HepG2 (cell line): ENCODE results near the gene GFER. TPM values are rescaled to one million over a fixed set of nuclear protein-coding genes. Genes with fewer than 3 reads are reported as not detected.

Source experiments
- AHDC1 ChIP-seq: sonication (generic); formaldehyde crosslinking; IDR thresholded peaks from 2 replicates; pipeline ENCODE4 v1.5.1; 2020; ENCODE audit warnings: mild to moderate bottlenecking, missing genetic modification reagents, borderline replicate concordance
- ATF1 ChIP-seq: IDR thresholded peaks from 2 replicates; pipeline ENCODE4 v1.6.1; 2016; ENCODE audit warnings: mild to moderate bottlenecking, control low read depth
- CCAR2 ChIP-seq: fragments of 200-400 bp; formaldehyde crosslinking; optimal IDR thresholded peaks from 2 replicates; pipeline ENCODE3; 2018; ENCODE audit warnings: low read depth, mild to moderate bottlenecking, low read length, moderate library complexity
- GABPA ChIP-seq, 2 experiments: IDR thresholded peaks; 2 replicates each; pipeline ENCODE4 v1.6.1; 2011 to 2016; ENCODE audit warnings: low read depth in 2 of 2, low read length in 1 of 2, missing biosample characterization in 1 of 2, missing genetic modification characterization in 1 of 2
- GATAD1 ChIP-seq: IDR thresholded peaks from 2 replicates; pipeline ENCODE4 v1.6.1; 2016; ENCODE audit warnings: missing genetic modification reagents, missing compliant biosample characterization
- GZF1 ChIP-seq: sonication (generic); formaldehyde crosslinking; IDR thresholded peaks from 2 replicates; pipeline ENCODE4 v1.5.1; 2020; ENCODE audit warnings: mild to moderate bottlenecking, missing genetic modification reagents
- MIER2 ChIP-seq: IDR thresholded peaks from 2 replicates; pipeline ENCODE4 v1.6.1; 2016; ENCODE audit warnings: missing biosample characterization, missing genetic modification reagents
- MXD1 ChIP-seq: sonication (generic); formaldehyde crosslinking; IDR thresholded peaks from 2 replicates; pipeline ENCODE4 v1.4.0; 2020; ENCODE audit warnings: mild to moderate bottlenecking, missing genetic modification reagents
- MXD4 ChIP-seq: IDR thresholded peaks from 2 replicates; pipeline ENCODE4 v1.6.1; 2016; ENCODE audit warnings: mild to moderate bottlenecking, missing biosample characterization, missing genetic modification reagents
- NFKB2 ChIP-seq: sonication (generic); formaldehyde crosslinking; IDR thresholded peaks from 2 replicates; pipeline ENCODE4 v1.4.0; 2020; ENCODE audit warnings: missing genetic modification reagents, borderline replicate concordance
- PCBP1 ChIP-seq: fragments of 200-400 bp; formaldehyde crosslinking; IDR thresholded peaks from 2 replicates; pipeline ENCODE4 v1.6.1; 2017; ENCODE audit warnings: mild to moderate bottlenecking, low read depth, low read length, borderline replicate concordance
- TBP ChIP-seq: sonication (generic); formaldehyde crosslinking; IDR thresholded peaks from 2 replicates; pipeline ENCODE4 v1.5.0; 2020; ENCODE audit warnings: missing genetic modification reagents
- ZEB1 ChIP-seq: IDR thresholded peaks from 2 replicates; pipeline ENCODE4 v1.6.1; 2012; ENCODE audit warnings: mild to moderate bottlenecking, low read depth, inconsistent platforms; ENCODE audit not compliant: insufficient replicate concordance
- ZNF577 ChIP-seq: sonication (generic); formaldehyde crosslinking; IDR thresholded peaks from 2 replicates; pipeline ENCODE4 v1.4.0; 2020; ENCODE audit warnings: mild to moderate bottlenecking, low read depth, missing genetic modification reagents, borderline replicate concordance
- ZNF589 ChIP-seq: sonication (generic); formaldehyde crosslinking; conservative IDR thresholded peaks from 2 replicates; pipeline ENCODE4 v1.8.0; 2022; ENCODE audit warnings: mild to moderate bottlenecking, moderate library complexity, missing genetic modification reagents
- ZNF788 ChIP-seq: sonication (generic); formaldehyde crosslinking; IDR thresholded peaks from 2 replicates; pipeline ENCODE4 v1.5.0; 2020; ENCODE audit warnings: mild to moderate bottlenecking, missing genetic modification reagents, borderline replicate concordance
- polyA plus RNA-seq, 8 experiments: library from polyadenylated mRNA; depleted of rRNA in 3 of 8; stranded (reverse) in 7 of 8; unstranded in 1 of 8; fragments of >200 nt; fragmentation: Illumina TruSeq in 4 of 8; extraction: Trizol in 4 of 8; gene quantifications; 2 replicates each; pipeline versions ENCODE4 v1.2.1 to v1.2.3, GENCODE V29; 2011 to 2016; ENCODE audit warnings: low read depth in 4 of 8, missing spikeins in 1 of 8, mixed read lengths in 1 of 8; ENCODE audit not compliant: insufficient read depth in 1 of 8
- total RNA-seq, 5 experiments: library from RNA; depleted of rRNA; stranded (reverse); fragments of >200 nt; fragmentation: Illumina TruSeq; extraction: Trizol; gene quantifications; 2 replicates each; pipeline ENCODE4 v1.2.3, GENCODE V29; 2016; ENCODE audit warnings: low read depth in 1 of 5
- TF ChIP-seq, protein P1 (sequence below): sonication (generic); formaldehyde crosslinking; IDR thresholded peaks from 2 replicates; pipeline ENCODE4 v1.8.0; 2022; ENCODE audit warnings: mild to moderate bottlenecking, missing genetic modification reagents, borderline replicate concordance
- TF ChIP-seq, protein P2 (sequence below): sonication (generic); formaldehyde crosslinking; IDR thresholded peaks from 2 replicates; pipeline ENCODE4 v1.8.0; 2022; ENCODE audit warnings: low read depth, missing genetic modification reagents

Gene GFER
- total and polyA plus RNA-seq, 2 of the 13 experiments (the other 11 are each of a cell fraction or from before 2014, with no cell fraction given): 28.6 to 71.7 TPM

DNA sequence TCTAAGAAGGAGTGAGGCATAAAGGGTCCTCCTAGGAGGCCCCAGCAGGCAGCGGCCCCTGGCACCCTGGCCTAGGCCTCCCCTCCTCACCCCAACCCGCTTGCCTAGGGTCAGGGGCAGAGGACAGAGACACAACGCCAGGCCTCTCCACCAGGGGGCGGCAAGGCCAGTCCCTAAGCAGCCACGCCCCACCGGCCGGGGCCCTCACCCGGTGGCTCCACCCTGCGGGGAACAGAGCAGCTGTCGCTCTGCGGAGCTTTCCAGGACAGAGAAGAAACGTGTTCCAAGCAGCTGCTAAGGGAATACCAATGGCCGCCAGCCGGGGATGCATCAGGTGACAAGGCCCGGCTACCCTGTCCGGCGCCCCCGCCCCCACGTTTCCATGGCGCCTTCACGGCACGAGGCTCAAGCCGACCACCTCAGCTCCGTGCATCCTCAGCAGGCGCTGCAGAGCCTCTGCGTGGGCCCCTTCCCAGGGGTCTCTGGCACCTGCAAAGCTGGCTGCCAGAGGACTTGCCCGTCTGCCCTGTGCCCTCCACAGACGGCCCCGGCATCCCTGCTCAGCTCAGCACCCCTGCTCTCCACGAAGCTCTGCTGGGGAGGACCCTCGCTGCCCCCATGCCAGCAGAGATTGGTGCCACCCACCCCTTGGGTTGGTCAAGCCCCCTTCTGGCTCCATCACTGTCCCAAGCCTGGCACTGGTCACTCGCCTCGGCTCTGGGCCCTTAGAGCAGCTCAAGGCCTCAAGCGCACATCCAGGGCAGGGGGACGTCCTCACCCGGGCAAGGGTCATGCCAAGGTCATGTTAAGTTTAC lies 20.0 kb downstream of the GFER start (continued):
- TF ChIP-seq, protein P1, sequence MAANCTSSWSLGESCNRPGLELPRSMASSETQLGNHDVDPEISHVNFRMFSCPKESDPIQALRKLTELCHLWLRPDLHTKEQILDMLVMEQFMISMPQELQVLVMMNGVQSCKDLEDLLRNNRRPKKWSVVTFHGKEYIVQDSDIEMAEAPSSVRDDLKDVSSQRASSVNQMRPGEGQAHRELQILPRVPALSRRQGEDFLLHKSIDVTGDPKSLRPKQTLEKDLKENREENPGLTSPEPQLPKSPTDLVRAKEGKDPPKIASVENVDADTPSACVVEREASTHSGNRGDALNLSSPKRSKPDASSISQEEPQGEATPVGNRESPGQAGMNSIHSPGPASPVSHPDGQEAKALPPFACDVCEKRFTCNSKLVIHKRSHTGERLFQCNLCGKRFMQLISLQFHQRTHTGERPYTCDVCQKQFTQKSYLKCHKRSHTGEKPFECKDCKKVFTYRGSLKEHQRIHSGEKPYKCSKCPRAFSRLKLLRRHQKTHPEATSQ (CRISPR knock-in tag): no peak
- no peak for TF ChIP-seq ZEB1
- TF ChIP-seq ZNF577 (CRISPR knock-in tag): no peak
- 0 out of 2 replicates have a peak, but pooled peaks have one; percentile 47 for TF ChIP-seq GATAD1 (CRISPR knock-in tag)
- peak; percentile 55; the same call in 1 of the 2 replicates for TF ChIP-seq NFKB2
- peak; percentile 82 for TF ChIP-seq ZNF788
- TF ChIP-seq AHDC1 (CRISPR knock-in tag): no peak
- TF ChIP-seq ZNF589 (CRISPR knock-in tag): no peak
- TF ChIP-seq CCAR2: no peak
- 0 out of 2 replicates have a peak, but pooled peaks have one; percentile 46 for TF ChIP-seq PCBP1
- no peak for TF ChIP-seq ATF1
- TF ChIP-seq MXD1 (CRISPR knock-in tag): no peak; the same call in 1 of the 2 replicates
- TF ChIP-seq TBP (CRISPR knock-in tag): no peak
- TF ChIP-seq MXD4 (CRISPR knock-in tag): peak; percentile 32; the same call in 1 of the 2 replicates
- TF ChIP-seq GZF1 (CRISPR knock-in tag): 0 out of 2 replicates have a peak, but pooled peaks have one; percentile 62
- no peak for TF ChIP-seq GABPA (IDR thresholded peaks at IDR 0.05; ENCODE audit: low read depth, low read length)
- peak; percentile 55; the same call in 1 of the 2 replicates for TF ChIP-seq GABPA (CRISPR knock-in tag; IDR thresholded peaks at IDR 0.05; ENCODE audit: low read depth)
- TF ChIP-seq, protein P2, sequence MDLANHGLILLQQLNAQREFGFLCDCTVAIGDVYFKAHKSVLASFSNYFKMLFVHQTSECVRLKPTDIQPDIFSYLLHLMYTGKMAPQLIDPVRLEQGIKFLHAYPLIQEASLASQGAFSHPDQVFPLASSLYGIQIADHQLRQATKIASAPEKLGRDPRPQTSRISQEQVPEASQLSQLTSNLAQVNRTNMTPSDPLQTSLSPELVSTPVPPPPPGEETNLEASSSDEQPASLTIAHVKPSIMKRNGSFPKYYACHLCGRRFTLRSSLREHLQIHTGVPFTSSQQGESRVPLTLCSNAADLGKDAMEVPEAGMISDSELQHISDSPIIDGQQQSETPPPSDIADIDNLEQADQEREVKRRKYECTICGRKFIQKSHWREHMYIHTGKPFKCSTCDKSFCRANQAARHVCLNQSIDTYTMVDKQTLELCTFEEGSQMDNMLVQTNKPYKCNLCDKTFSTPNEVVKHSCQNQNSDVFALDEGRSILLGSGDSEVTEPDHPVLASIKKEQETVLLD: no peak
- no peak for TF ChIP-seq MIER2 (CRISPR knock-in tag)
